HG02678 (cell line): ENCODE data around the gene EPB42.
"Not testable (repeated sequence)": the region's sequence is repeated elsewhere in the genome, so short reads cannot be mapped to it uniquely, and the experiment has no call there.

ENCODE experiments used
- ATAC-seq: cut with Tn5 transposase; IDR thresholded peaks from one replicate; pipeline ENCODE4 v1.9.1; 2021; ENCODE audit warnings: mild to moderate bottlenecking, moderate library complexity; ENCODE audit not compliant: unreplicated experiment

The EPB42 gene

GRCh38 chr15:43242616-43243015 lies 21.8 kb upstream of the EPB42 start:
- ATAC-seq, result no peak

- no peak for ATAC-seq
Observed at GRCh38 chr15:43241100-43241499, 20.3 kb upstream of the EPB42 start.

GRCh38 chr15:43239732-43240491 lies 19.1 kb upstream of the EPB42 start:
- ATAC-seq, result no peak

- no peak for ATAC-seq
Observed at GRCh38 chr15:43238671-43239131, 17.9 kb upstream of the EPB42 start.

- no peak for ATAC-seq
Observed at GRCh38 chr15:43237842-43238470, 17.1 kb upstream of the EPB42 start.

GRCh38 chr15:43235536-43235935 lies 14.7 kb upstream of the EPB42 start:
- no peak for ATAC-seq

GRCh38 chr15:43232289-43232874 lies 11.6 kb upstream of the EPB42 start:
- ATAC-seq, result no peak

GRCh38 chr15:43230640-43231115 lies 9.9 kb upstream of the EPB42 start:
- no peak for ATAC-seq

GRCh38 chr15:43229977-43230376 lies 9.2 kb upstream of the EPB42 start:
- no peak for ATAC-seq

GRCh38 chr15:43226436-43227305 lies 5.9 kb upstream of the EPB42 start:
- ATAC-seq, result no peak

- not testable (repeated sequence) for ATAC-seq
Observed at GRCh38 chr15:43225950-43226255, 5.1 kb upstream of the EPB42 start.

GRCh38 chr15:43225201-43225949 lies 4.6 kb upstream of the EPB42 start:
- peak; percentile 60 for ATAC-seq

GRCh38 chr15:43221422-43221821 lies 604 bp upstream of the EPB42 start:
- no peak for ATAC-seq

GRCh38 chr15:43219929-43220928 lies 589 bp downstream of the EPB42 start:
- no peak for ATAC-seq

GRCh38 chr15:43218908-43219706 lies 1.7 kb downstream of the EPB42 start:
- ATAC-seq, result no peak

- ATAC-seq, result no peak
Observed at GRCh38 chr15:43215961-43216360, 4.9 kb downstream of the EPB42 start.

- no peak for ATAC-seq
Observed at GRCh38 chr15:43214592-43215295, 6.1 kb downstream of the EPB42 start.

- ATAC-seq, result no peak
Observed at GRCh38 chr15:43214169-43214568, 6.6 kb downstream of the EPB42 start.
